ENCODE data around the gene CA10.

The CA10 gene

DNA sequence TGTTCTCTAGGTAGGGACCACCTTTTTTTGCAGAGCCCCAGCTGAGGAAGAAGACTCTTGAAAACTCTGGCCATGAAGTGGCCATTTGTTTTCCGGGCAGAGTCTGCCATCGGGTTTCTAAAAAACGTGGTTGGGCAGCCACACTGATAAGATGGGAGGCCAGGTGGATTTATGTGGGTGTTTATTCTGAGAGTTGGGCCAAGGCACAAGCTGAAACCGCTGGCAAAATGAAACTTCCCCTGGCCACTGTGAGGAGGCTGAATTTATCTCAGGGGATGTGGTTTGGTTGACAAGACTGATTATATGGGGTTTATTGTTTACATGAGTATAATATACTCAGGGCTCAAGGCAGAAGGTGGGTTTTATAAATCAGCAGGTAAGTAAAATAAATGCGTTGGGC, 476.4 kb downstream of the CA10 start:
- DNase-seq (ENCODE audit: low read depth in 2 of 2), result no peak

DNA sequence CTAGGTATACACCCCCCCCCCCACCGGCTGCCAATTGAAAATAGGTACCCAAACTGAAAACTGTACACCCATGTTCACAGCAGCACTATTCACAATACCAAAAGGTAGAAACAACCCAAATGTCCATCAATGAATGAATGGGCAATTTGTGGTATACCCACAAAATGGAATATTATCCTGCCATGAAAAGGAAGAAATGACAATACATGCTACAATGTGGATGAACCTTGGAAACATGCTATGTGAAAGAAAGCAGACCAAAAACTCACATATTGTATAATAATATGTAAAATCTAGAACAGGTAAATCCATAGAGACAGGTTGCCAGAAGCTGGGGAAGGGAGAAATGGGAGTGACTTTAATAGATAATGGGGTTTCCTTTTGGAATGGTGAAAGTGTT, 480.6 kb downstream of the CA10 start:
- no peak for DNase-seq (ENCODE audit: low read depth in 2 of 2)

DNA sequence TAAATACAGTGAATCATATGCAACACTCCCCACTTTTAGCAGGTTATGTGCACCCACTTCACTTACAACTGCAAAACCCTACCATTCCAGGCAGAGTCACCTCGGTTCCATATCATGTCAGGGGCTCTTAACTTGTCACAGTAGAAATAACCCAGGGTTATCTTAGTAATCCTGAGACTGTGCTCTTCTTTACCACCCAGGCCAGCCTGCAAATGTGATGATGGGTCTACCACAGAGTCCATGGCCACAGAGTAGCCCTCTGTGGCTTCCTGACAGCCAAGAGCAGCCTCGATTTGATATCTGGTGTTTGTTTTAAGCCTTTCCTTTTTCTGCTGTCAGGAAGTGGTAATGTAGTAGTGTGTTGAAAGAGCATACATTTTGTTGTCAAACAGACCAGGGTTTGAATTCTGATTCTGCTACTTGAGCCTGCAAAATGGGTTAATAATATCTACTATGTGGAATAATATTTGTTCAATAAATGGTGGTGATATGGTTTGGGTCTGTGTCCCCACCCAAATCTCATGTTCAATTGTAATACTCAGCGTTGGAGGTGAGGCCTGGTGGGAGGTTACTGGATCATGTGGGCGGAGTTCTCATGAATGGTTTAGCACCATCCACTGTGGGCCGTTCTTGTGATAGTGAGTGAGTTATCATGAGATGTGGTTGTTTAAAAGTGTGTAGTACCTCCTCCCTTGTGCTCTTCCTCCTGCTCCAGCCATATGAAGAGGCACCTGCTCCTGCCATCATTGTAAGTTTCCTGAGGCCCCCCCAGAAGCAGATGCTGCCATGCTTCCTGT, 481.6 kb downstream of the CA10 start:
- no peak for DNase-seq (ENCODE audit: low read depth in 2 of 2)

DNA sequence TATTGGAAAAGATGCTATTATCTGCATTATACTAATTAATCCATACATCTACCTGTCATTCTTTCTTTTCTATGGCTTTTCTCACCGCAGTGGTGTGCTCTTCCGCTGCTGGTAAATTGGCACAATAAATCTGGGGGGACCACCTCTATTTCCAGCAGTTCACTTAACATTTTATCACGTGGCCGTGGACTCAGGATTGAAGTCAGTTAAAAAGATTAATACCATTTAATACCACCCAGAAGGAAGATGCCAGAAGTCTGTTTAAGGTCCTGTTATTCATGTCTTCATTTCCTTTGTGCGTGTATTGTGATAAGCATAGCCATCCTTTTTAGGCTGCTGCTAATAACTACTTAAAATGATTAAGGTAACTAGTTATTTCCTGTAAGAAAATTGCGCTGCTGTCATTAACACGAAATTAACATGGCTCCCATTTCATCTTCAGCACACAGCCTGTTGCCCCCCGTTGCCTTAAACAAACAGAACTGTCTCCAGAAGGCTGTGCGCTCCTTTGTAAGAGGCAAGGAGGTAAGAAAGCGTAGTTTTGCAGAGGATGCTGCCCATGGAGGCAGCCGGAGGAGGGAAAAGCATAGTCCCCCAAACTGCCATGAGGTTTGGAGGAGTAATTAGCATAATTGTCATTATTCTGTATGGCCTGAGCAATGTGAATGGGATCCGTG, 483.8 kb downstream of the CA10 start:
- DNase-seq (ENCODE audit: low read depth in 2 of 2), result no peak

DNA sequence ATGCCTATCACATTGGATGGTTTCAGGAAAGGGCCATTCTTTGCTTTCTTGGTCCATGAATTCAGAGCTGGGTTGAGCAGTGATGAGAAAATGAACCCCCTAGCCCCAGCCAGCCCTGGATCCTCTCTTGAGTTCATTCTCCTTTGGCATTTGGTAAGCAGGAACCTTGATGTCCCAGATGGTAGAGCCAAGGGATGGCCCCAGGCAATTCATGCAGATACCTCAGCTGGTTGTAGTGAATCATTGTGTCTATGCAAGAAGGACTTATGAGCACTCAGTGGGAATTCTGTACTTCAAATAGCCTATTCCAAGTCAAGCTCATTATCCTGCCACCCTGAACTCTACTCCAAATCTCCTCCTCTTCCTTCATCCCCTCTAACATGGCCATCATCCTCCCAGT, 485.4 kb downstream of the CA10 start:
- DNase-seq (ENCODE audit: low read depth in 2 of 2), result no peak

DNA sequence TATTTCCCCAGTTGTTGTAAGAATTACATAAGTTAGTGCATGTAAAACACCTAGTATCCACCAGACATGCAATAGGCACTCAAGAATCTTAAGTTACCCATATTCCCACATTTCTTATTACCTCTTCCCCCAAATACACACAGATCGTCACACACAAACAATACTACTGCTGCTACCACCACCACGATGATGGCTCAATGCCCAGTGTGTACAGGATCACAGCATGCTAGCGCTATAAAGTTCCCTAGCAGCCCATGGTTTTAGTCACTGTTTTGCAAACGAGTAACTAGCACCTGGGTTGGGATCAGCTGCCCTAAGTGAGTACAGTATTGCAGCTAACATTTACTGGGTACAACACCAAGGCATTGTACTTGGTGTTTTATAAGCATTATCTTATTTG, 486.4 kb downstream of the CA10 start:
- no peak for DNase-seq (ENCODE audit: low read depth in 2 of 2)

DNA sequence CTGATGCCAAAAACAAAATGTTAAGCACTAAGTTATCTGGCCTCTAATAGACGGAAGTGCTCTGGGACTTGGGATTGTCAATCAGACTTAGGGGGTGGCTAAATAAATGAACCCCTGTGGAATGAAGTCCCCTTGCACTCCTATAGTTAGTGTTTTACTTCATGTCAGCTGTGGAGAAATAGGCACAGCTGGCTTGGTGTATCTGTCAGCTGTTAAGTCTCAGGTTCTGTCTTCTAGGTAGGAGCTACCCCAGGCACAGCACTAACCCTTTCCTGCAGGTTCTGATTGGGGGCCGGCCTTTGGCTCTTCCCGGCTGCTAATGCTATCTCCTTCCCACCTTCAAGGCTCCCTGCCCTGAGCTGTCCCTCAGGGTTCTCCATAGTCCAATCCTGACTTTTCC, 487.6 kb downstream of the CA10 start:
- no peak for DNase-seq (ENCODE audit: low read depth in 2 of 2)

DNA sequence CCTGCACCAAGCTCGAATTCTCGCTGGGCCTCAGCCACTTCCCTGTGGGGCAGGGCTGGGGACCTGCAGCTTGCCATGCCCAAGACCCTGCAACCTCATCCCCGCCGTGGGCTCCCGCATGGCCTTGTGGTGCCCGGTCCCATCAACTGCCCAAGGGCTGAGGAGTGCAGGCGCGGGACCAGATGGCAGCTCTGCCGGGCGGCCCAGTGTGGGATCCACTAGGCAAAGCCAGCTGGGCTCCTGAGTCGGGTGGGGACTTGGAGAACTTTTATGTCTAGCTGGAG, 489.6 kb downstream of the CA10 start:
- no peak for DNase-seq (ENCODE audit: low read depth in 2 of 2)

DNA sequence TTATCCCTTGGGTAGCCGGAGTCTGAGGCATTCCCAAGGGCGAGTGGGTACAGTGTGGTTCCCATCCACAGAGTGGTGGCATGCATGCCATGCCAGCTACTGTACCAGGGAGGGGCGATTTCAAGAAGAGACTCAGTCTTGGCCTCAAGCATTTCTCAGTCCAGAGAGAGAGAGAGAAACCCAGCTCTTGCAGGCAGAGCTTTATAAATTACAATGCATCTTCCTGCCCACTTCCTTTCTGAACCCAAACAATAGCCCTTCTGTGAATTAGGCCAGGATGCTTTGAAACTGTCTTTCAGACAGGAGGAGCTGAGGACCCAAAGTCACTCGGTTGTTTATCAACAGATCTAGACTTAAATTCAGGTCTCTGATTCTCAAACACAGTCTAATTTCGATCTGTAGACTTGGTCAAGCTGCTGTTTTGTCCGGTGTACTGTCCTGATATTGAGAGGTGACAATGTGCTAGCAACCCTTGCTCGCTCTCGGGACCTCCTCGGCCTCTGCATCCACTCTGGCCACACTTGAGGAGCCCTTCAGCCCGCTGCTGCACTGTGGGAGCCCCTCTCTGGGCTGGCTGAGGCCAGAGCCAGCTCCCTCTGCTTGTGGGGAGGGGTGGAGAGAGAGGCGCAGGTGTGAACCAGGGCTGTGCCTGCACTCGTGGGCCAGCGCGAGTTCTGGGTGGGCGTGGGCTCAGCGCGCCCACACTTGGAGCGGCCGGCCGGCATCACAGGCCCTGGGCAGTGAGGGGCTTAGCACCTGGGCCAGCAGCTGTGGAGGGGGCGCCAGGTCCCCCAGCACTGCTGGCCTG, 490.2 kb downstream of the CA10 start:
- DNase-seq (ENCODE audit: low read depth in 2 of 2), result no peak

DNA sequence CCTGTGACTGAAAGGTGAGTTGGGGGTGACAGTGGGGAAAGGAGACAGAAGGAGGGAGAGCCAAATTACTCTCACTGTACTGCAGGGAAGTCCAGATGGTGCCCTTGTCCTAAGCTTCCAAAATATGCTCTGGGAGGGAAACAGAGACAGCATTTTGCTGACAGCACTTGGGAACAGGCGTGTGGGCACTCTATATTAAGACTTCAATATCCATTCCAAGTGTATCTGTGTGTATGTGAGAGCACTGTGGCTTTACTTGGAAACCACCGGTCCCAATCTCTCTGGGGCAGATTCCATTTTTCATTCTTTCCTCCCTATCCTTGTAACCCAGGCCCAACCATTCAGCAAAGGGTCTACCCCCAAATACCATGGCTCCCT, 490.8 kb downstream of the CA10 start:
- DNase-seq (ENCODE audit: low read depth in 2 of 2), result no peak

DNA sequence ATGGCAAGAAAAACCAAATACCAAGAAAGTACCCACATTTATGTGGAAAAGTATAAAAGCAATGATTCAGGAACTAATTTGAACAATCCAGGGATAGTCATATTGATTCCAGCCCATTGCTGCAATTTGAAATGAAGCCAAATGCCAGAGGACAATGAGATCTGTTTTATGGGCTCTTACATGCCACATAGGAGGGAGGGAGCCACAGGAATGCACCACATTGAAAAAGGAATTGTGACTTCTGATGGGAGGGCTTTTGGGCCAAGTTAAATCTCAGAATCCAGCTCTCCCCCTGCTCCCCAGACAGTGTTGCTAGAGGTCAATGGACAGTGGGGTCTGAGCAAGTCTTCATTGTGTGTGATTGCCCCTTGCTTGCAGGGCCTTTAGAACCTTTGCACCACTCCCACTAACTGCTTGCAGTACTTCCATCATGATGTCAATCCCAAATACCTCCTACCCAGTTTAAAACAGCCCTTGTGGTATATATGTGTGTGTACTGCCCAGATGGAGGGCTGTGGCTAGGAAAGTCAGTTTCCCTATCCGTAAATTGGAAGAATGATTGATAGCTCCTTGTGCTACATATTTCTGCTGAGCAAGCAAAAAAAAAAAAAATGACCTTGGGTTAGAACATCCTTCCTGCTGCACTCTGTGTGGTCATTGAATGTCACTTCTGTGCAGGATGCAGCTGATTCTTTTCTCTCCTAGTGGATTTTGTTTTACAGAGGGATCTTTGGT, 491.4 kb downstream of the CA10 start:
- DNase-seq (ENCODE audit: low read depth in 2 of 2), result no peak

DNA sequence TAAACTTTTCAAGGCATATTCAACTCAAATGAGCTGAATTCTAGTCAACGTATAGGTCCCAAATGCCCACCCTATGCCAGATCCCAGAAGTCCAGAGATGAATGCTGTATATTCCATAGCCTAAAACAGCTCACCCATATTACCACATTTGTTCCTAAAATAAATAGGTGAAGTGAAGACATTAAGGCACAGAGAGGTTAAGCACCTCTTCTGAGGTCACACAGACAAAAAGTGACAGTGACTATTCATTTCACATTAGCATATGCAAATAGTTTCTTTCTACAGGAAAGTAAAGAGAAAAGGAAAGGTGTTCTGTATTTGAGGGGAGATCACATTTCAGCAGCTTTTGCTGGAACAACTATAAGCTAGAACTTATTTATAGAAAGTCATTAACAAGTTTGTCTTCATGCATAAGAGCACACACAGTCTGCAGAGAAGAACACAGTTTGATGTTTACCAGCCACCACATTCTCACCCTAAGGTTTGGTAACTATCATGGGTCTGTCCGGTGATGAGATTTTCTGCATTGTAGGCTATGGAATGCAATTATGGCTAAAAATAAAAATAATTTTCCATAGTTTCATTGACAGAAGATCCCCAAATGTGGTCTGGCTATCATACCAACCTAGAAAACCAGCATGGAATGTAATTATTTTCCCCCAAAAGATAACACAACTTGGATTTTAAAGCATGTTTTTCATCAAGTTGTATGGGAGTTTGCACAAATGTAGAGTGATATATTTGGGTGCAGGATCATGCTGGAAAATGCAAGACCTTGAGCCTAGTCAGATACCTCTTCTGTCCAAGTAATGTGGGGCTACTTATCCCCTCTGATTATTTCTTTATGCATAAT, 496.1 kb downstream of the CA10 start:
- no peak for DNase-seq (ENCODE audit: low read depth in 2 of 2)

DNA sequence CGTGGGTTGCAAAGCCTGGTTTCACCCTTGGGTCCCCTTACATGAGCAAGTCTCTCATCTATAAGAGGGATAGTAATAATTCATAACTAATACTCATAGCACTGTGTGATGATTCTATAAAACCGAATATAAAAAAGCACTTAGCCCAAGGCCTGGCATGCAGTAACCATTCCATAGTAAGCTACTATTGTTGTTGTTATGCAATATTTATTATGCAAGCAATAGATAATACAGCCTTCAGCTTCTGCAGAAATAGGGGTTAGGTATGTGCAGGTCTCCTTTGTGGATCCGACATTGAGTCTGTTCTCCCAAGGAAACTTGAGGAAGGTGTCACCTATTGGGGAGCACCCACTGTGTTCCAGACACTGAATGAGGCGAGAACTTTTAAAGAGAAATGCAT, 497.1 kb downstream of the CA10 start:
- no peak for DNase-seq (ENCODE audit: low read depth in 2 of 2)

DNA sequence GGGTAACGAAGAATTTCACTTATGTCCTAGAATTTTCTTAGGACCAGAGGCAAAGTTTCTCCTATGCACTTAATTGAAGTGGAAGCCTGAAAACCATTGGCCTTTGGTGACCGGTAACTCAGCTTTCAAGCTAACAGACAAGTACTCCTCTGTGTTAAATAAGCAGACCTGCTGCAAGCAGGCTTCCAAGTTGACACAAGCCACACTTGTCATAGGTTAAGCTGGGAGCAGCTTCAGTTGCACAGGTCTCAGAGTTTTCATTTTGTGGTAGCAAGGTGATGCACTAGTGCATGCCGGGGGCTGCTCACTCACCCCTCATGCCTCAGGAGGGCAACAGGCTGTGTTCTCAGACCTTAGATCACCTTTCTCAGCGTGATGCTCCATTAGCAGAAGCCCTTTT, 498.2 kb downstream of the CA10 start:
- DNase-seq (ENCODE audit: low read depth in 2 of 2), result no peak

DNA sequence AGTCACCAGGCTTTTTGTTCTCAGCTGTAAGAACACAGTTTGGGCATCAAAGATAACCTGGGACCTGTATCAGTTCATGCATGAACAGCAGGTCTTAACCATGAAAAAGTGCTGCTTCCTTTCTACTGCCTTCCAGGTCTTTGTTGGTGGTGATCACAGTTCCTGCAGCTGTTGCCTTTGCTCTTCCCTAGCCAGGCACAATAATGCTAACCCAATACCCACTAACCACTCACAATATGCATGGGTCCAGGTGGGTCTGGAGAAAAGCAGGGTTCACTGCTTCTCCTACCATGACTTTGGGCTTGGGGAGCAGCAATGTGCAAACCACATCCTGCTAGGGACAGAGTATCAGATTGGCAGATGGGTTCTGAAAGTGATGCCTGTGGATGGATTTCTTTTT, 501.3 kb downstream of the CA10 start:
- no peak for DNase-seq (ENCODE audit: low read depth in 2 of 2)

DNA sequence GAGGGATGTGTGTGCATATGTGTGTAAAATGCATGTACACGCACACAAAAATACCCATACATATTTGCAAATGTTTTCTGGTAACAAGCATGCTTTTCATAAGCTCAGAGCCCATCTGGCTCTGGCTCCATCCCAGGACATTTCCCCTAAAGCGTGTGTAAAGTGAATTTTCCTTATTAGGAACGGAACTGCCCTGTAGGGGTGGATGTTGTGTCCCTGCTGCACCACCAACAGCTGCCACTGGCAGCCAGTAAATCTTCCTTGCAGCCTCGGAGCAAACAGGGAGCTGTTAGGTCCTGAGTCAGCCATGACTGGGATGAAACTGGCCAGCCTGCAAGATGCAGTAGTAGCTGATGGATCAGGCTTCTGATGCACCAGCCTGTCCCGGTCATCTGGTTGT, 504.6 kb downstream of the CA10 start:
- no peak for DNase-seq (ENCODE audit: low read depth in 2 of 2)

DNA sequence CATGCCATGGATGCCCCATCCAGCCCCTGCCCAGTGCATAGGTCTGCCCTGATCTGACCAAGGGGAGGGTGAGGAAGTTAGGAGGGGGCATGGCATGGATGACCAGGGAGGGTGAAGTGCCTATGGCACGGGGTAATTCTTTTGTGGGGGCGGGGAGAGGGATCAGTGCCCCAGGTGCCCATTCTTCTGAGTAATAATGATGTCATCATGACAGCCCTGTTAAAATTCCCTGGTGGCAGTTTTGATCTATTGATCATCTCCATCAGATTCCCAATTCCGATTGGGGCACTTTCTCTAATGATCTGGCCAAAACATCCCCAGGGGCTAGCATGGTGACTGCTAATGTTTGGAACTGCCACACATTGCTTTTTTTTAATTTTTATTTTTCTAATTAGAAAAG, 506.0 kb downstream of the CA10 start:
- DNase-seq (ENCODE audit: low read depth in 2 of 2), result no peak

DNA sequence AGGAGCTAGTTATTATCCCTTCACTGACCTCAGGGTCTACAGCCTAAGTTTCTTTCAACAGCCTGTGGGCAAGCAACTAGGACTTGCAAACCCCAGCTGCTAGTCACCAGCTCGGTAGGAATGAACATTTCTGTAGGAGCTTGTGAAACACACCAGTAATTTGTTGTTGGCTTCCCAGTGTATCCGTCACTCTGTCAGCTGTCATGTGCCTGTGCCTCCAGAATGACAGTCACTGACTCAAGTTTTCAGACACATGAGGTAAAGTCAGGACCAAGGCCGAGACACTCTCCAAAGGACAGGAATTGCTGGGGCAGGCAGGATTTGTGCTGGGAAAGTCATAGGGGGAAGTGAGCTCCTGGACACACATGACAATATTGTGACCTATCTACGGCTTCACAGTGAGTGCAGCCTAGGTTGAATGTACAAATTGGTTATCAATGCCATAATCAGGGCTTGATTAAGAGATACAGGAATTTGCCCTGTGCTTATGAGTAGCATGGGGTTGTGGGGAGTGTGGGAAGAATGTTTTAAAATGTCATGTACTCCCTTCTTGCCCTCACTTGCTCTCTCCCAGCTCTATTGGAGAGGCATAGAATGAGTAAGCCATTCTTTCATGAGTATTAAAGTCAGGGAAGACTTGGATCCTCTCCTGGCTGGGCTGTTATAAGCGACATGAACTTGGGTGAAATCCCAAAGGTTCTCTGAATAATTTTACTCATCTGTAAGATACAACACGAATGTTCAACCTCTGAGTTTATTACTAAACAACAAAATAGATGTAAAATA, 506.8 kb downstream of the CA10 start:
- no peak for DNase-seq (ENCODE audit: low read depth in 2 of 2)

DNA sequence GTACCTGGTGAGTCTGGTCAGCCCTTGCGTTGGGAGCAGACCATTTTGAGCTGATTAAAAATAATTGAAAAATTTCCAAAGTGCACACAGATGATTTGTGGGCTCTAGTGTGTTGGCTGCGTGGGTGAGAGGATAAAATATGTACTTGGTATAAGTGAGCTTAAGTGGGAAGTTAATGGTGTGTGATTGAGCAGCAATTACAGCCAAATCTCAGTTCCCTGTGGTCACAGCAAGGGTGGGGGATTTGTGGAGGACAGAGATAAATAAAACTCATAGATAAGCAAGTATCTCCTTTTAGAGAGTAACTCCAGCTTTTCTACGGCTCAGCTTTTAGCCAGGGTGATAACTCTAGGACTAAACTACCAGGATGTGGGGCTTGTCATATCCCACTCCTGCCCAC, 507.7 kb downstream of the CA10 start:
- DNase-seq (ENCODE audit: low read depth in 2 of 2), result no peak

DNA sequence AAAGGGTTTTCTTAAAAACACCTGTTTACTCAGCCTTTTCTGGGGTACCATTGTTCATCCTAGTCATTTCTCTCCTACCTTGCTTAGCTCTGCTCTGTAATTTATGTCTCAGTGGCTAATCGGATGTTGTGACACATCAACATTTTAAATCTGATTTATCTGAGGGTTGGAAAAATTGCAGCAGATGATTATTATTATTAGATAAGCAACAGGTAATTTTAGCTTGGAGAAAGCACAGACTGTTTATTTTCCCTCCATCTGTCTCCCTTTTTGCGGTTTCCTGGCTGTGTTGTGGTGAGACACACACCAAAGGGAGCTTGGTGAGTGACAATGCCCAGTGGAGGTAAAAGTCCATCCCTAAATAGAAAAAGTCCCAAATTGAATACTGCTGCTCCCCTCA, 508.3 kb downstream of the CA10 start:
- DNase-seq (ENCODE audit: low read depth in 2 of 2), result no peak

DNA sequence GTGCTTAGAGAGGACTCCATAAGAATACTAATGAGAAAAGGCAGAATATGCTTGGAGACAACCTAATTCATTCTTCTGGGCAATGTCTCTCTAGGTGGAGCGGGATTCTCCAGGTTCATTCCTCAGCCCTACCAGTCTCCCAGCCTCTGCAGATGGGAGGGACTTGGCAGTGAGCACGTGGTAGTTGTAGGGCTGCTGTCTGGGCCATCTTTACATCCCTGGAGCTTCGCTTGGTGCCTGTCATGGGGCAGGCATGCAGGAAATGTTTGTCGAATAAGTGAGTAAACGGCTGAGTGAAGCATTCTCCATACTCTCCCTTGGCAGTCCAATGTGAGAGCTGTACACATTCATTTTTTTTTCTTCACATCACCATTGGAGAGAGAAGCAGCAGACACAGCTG, 510.7 kb downstream of the CA10 start:
- no peak for DNase-seq (ENCODE audit: low read depth in 2 of 2)

Measured in fibroblast of skin of left quadriceps (primary cell).